ENCODE results near the gene TSC1.
A peak's percentile ranks its signal among the peaks of the same experiment; 100 is the strongest.
"Not testable (repeated sequence)": the region's sequence is repeated elsewhere in the genome, so short reads cannot be mapped to it uniquely, and the experiment has no call there.

Gene TSC1
- total RNA-seq, result 29.7 to 104 (median 68.9) reads per million in 18 experiments

- DNase-seq, result peak; percentile 94 to 96
Measured at GRCh38 chr9:132944294-132945185, at the start of gene TSC1. Gene TSC1 (minus strand): TSS chr9:132944616. CDS start chr9:132928872, 15,744 bp downstream.

- DNase-seq, result no peak
Measured at GRCh38 chr9:132993511-132993939, 49.1 kb upstream of the TSC1 start.

GRCh38 chr9:132991351-132992300 is 47.2 kb upstream of the TSC1 start:
- no peak for DNase-seq

- no peak for DNase-seq
Measured at GRCh38 chr9:132990781-132991180, 46.4 kb upstream of the TSC1 start.

GRCh38 chr9:132989998-132990557 is 45.7 kb upstream of the TSC1 start:
- DNase-seq, result not testable (repeated sequence)

GRCh38 chr9:132989414-132989996 is 45.1 kb upstream of the TSC1 start:
- no peak for DNase-seq

- DNase-seq, result no peak
Measured at GRCh38 chr9:132989014-132989310, 44.5 kb upstream of the TSC1 start.

GRCh38 chr9:132988244-132989013 is 44.0 kb upstream of the TSC1 start:
- DNase-seq, result no peak

- DNase-seq, result no peak
Measured at GRCh38 chr9:132986640-132987620, 42.5 kb upstream of the TSC1 start.

GRCh38 chr9:132986114-132986513 is 41.7 kb upstream of the TSC1 start:
- no peak for DNase-seq

- no peak for DNase-seq
Measured at GRCh38 chr9:132985489-132985888, 41.1 kb upstream of the TSC1 start.

GRCh38 chr9:132985071-132985350 is 40.6 kb upstream of the TSC1 start:
- DNase-seq, result no peak

GRCh38 chr9:132984202-132985070 is 40.0 kb upstream of the TSC1 start:
- DNase-seq, result no peak

GRCh38 chr9:132983491-132984201 is 39.2 kb upstream of the TSC1 start:
- no peak for DNase-seq

GRCh38 chr9:132982458-132982857 is 38.0 kb upstream of the TSC1 start:
- DNase-seq, result peak in 1 of 2 donors; percentile 4

GRCh38 chr9:132980157-132980556 is 35.7 kb upstream of the TSC1 start:
- no peak for DNase-seq

- peak; percentile 32 to 44 for DNase-seq
Measured at GRCh38 chr9:132978451-132979131, 34.2 kb upstream of the TSC1 start, which contains the start of gene GFI1B. Gene GFI1B (plus strand): TSS chr9:132978694. CDS start chr9:132986679, 7,985 bp downstream.

GRCh38 chr9:132978112-132978450 is 33.7 kb upstream of the TSC1 start:
- DNase-seq, result no peak
